Activated naive CD8-positive, alpha-beta T cell treated with anti-CD3 and anti-CD28 coated beads, Interleukin-2, amount 50 U/mL, for 24 hours (primary cell): ENCODE measurements around the gene EMC8.

ENCODE experiments used
- ATAC-seq: fragments of 150-1000 bp; cut with Tn5 transposase; one replicate; pipeline ENCODE4 v1.10.0; 2021
- DNase-seq: peaks from one replicate; pipeline ENCODE4 v3.0.0; 2021
- H3K27ac Mint-ChIP-seq: one replicate; pipeline ENCODE4 v1.8.0; 2021; ENCODE audit warnings: mild to moderate bottlenecking, mixed read lengths
- H3K27me3 Mint-ChIP-seq: one replicate; pipeline ENCODE4 v1.8.0; 2021; ENCODE audit warnings: mixed read lengths
- H3K36me3 Mint-ChIP-seq: one replicate; pipeline ENCODE4 v1.8.0; 2021; ENCODE audit warnings: low read depth, mixed read lengths
- H3K4me1 Mint-ChIP-seq: one replicate; pipeline ENCODE4 v1.8.0; 2021; ENCODE audit warnings: mixed read lengths
- H3K4me3 Mint-ChIP-seq: one replicate; pipeline ENCODE4 v1.8.0; 2021; ENCODE audit warnings: mild to moderate bottlenecking, moderate library complexity, mixed read lengths
- H3K9me3 Mint-ChIP-seq: one replicate; pipeline ENCODE4 v1.8.0; 2021; ENCODE audit warnings: mixed read lengths

The EMC8 gene

DNA sequence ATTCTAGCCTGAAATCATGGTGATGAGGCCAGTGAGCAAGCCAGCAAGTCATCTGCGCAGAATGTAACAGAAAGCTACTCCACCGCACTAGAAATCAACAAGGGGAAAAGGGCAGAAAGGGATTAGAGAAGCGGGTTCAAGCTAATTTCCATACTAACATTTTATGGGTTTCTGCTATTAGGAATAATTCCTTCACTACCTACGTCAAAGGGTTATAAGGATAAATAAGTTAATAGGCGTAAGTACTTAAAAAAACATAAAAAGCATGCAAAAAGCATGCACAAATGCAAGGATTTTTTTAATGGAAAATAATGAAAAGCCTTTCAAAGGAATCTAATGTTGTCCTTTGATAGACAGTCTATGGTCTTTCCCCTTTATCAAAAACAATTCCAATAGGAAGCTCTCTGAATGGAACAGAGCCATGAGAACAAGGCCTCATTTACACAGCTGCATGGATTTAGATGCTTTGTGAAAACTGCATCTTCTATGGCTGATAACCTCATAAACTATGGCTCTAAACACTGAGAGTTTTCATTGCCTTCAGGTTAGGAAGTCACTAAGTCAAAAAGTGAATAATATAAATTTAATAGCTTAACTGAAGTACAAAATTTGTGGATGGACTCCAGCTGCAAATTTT is 5.6 kb downstream of the EMC8 start:
- Mint-ChIP-seq H3K4me1 (peaks cover 55% of the 10 kb centered on the region), H3K27me3 (no peaks in the 10 kb centered on the region), H3K36me3 (peaks cover 51% of the 10 kb centered on the region), H3K9me3 (no peaks in the 10 kb centered on the region), H3K27ac (no peak overlapping the region), H3K4me3 (no peak overlapping the region)
- DNase-seq, result no peak
- no peak for ATAC-seq

DNA sequence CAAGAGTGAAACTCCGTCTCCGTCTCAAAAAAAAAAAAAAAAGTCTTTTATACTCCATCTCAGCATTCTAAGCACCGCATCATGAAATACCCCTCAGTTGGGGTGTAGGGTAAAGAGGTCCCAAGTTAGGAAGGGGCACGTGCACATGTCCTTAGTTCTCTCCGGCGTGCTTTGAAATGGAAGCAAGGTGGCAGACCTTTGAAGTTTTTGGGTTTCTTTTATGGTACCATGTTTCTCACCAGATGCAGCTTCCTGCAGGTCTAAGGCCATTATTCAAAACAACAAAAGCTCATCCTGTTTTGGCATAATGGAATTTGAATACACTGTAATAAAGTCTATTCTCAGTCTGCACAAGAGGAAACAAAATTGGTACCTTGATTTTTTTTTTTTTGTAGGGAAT is 9.6 kb downstream of the EMC8 start:
- Mint-ChIP-seq H3K36me3 (peaks cover 48% of the 10 kb centered on the region), H3K9me3 (no peaks in the 10 kb centered on the region), H3K27ac (no peak overlapping the region), H3K27me3 (no peaks in the 10 kb centered on the region), H3K4me1 (peaks cover 30% of the 10 kb centered on the region), H3K4me3 (no peak overlapping the region)
- DNase-seq (no peak), ATAC-seq (no peak)

- peaks cover 28% of the 10 kb centered on the region for H3K4me1 Mint-ChIP-seq
- ATAC-seq (no peak), DNase-seq (no peak)
- H3K36me3 Mint-ChIP-seq, result peaks cover 46% of the 10 kb centered on the region
- no peak overlapping the region for H3K27ac Mint-ChIP-seq
- no peaks in the 10 kb centered on the region for H3K9me3 Mint-ChIP-seq
- H3K27me3 Mint-ChIP-seq, result no peaks in the 10 kb centered on the region
- H3K4me3 Mint-ChIP-seq, result no peak overlapping the region
Observed at GRCh38 chr16:85788819-85789218, 10.5 kb downstream of the EMC8 start.

DNA sequence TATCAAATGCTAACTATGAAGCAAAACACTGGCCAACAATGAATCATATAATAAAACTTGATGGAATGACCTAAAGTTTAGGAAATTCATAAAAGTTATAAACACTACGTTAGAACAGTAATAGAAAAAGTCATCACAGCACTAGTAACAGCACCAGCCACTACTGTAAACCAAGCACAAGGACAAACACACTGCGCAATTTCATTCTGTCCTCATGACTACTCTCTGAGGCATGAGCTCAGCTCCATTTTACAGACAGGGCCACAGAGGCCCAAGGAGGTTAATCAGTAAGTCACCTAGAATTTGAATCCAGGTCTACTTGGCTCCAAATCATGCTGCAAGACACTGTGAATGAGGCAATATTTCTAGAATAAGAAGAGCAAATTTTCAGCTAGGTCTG is 13.4 kb downstream of the EMC8 start:
- Mint-ChIP-seq H3K27ac (no peak overlapping the region), H3K36me3 (peaks cover 30% of the 10 kb centered on the region), H3K9me3 (no peaks in the 10 kb centered on the region), H3K27me3 (no peaks in the 10 kb centered on the region), H3K4me3 (no peak overlapping the region), H3K4me1 (peaks cover 14% of the 10 kb centered on the region)
- no peak for DNase-seq
- ATAC-seq, result no peak

GRCh38 chr16:85784813-85785212 is 14.5 kb downstream of the EMC8 start:
- ATAC-seq (no peak), DNase-seq (no peak)
- Mint-ChIP-seq H3K4me1 (peaks cover 5% of the 10 kb centered on the region), H3K4me3 (no peak overlapping the region), H3K9me3 (no peaks in the 10 kb centered on the region), H3K27ac (no peak overlapping the region), H3K27me3 (no peaks in the 10 kb centered on the region), H3K36me3 (peaks cover 37% of the 10 kb centered on the region)

GRCh38 chr16:85783441-85783840 is 15.9 kb downstream of the EMC8 start:
- peaks cover 8% of the 10 kb centered on the region for H3K4me1 Mint-ChIP-seq
- peaks cover 42% of the 10 kb centered on the region for H3K36me3 Mint-ChIP-seq
- no peak overlapping the region for H3K4me3 Mint-ChIP-seq
- H3K27ac Mint-ChIP-seq, result no peak overlapping the region
- H3K9me3 Mint-ChIP-seq, result no peaks in the 10 kb centered on the region
- no peak for DNase-seq
- ATAC-seq, result no peak
- no peaks in the 10 kb centered on the region for H3K27me3 Mint-ChIP-seq

DNA sequence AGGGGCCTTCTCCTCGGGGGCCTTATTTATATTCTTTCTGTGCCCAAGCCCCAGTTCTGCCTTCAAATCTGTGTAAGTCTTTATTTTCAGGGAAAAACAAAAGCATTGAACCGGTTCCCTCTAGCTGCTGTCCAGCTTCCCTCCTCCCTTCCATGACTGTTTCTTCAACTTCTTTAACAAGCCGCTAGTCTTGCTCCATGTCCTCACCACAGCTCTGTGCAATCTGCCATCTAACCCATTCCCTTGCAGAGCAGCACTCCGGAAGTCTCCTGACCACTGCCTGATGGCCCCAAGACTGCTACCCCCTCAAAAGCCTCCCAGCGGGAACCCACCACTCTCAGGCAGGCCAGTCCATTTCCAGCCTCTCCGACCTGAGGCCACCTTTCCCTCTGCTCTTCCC is 16.9 kb downstream of the EMC8 start:
- Mint-ChIP-seq H3K27ac (no peak overlapping the region), H3K9me3 (no peaks in the 10 kb centered on the region), H3K36me3 (peaks cover 47% of the 10 kb centered on the region), H3K4me3 (no peak overlapping the region), H3K27me3 (no peaks in the 10 kb centered on the region), H3K4me1 (peaks cover 8% of the 10 kb centered on the region)
- DNase-seq, result no peak
- ATAC-seq, result no peak

DNA sequence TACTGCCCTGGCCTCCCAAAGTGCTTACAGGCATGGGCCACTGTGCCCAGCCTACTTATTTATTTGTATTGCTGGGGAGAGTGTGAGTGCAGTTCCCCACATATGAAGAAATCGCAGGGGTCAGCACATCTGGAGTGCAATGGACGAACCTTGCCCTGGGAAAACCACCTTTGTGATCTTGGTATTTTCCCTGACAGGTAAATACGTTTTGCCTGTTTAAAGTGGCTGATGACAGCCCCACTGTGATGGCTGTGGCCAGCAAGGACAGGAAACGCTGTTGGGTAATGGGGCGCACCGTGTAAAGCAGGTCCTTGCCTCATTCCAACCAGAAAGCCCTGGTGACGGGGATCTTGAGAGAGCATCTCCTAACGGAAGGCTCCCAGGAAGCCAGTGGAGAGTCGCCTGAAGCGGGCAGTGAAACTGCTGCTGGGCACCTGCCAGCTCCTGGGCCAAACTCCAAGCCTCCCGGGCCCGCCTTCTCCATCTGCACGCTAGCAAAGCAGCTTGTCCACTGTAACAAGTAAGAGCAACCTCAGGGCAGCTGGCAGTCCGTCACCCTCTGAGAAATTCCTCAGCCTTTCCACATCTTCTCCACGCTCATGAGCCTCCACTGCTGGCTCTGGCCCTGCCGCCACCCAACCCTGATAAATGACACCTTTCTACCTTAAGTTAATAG is 17.5 kb downstream of the EMC8 start:
- no peak overlapping the region for H3K4me3 Mint-ChIP-seq
- H3K36me3 Mint-ChIP-seq, result peaks cover 46% of the 10 kb centered on the region
- ATAC-seq (no peak), DNase-seq (no peak)
- peaks cover 8% of the 10 kb centered on the region for H3K4me1 Mint-ChIP-seq
- no peaks in the 10 kb centered on the region for H3K27me3 Mint-ChIP-seq
- H3K27ac Mint-ChIP-seq, result no peak overlapping the region
- no peaks in the 10 kb centered on the region for H3K9me3 Mint-ChIP-seq

DNA sequence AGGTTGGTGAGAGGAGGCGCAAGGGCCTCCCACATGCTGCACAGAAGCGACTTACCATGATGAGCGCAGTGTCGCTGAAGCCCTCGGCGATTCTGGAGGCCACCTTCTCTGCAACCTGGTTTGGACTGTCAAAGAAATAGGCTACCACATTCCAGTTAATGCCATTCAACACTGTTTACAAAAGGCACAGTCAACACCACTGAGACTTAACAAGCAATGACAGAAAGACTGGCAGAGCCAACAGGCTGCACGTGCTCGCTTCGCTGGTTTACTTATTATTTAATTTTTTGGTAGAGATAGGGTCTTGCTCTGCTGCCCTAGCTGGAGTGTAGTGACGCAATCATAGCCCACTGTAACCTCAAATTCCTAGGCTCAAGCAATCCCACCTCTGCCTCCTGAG is 18.2 kb downstream of the EMC8 start:
- H3K27me3 Mint-ChIP-seq, result no peaks in the 10 kb centered on the region
- no peak for DNase-seq

DNA sequence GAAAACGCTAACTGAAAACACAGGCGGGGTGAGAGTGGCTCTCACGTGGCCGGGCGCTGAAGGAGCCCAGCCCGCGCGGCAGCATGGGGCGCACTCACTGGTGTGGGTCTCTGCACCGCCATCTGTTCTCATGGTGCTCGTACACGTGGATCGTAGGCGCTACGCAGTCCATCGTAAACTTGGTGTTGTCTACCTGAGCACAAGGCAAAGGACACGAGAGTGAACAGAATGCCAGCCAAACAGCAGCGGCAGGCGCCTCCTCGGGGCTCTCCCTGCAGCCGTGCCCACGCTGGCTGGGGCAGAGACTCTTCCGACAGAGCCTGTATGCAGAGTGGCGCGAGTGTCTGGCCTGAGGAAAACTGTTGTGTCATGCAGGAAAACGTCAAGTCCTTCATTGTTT is 19.1 kb downstream of the EMC8 start:
- ATAC-seq (no peak), DNase-seq (no peak)
- Mint-ChIP-seq H3K4me1 (peaks cover 8% of the 10 kb centered on the region), H3K9me3 (no peaks in the 10 kb centered on the region), H3K4me3 (no peak overlapping the region), H3K36me3 (peaks cover 39% of the 10 kb centered on the region), H3K27me3 (no peaks in the 10 kb centered on the region), H3K27ac (no peak overlapping the region)

More for the DNA sequence above, 18.2 kb downstream of the EMC8 start:
- no peak overlapping the region for H3K27ac Mint-ChIP-seq
- H3K4me3 Mint-ChIP-seq, result no peak overlapping the region
- H3K36me3 Mint-ChIP-seq, result peaks cover 46% of the 10 kb centered on the region
- no peak for ATAC-seq
- H3K4me1 Mint-ChIP-seq, result peaks cover 8% of the 10 kb centered on the region
- H3K9me3 Mint-ChIP-seq, result no peaks in the 10 kb centered on the region

- ATAC-seq (peak; percentile 85), DNase-seq (peak; percentile 30)
- H3K9me3 Mint-ChIP-seq, result no peaks in the 10 kb centered on the region
- no peak overlapping the region for H3K27ac Mint-ChIP-seq
- no peak overlapping the region for H3K4me3 Mint-ChIP-seq
- H3K27me3 Mint-ChIP-seq, result no peaks in the 10 kb centered on the region
- peaks cover 8% of the 10 kb centered on the region for H3K4me1 Mint-ChIP-seq
- H3K36me3 Mint-ChIP-seq, result peaks cover 39% of the 10 kb centered on the region
Observed at GRCh38 chr16:85778873-85779272, 20.5 kb downstream of the EMC8 start.

- Mint-ChIP-seq H3K27ac (no peak overlapping the region), H3K9me3 (no peaks in the 10 kb centered on the region), H3K4me1 (peaks cover 8% of the 10 kb centered on the region), H3K27me3 (no peaks in the 10 kb centered on the region), H3K4me3 (no peak overlapping the region), H3K36me3 (peaks cover 38% of the 10 kb centered on the region)
- DNase-seq (no peak), ATAC-seq (no peak)
Observed at GRCh38 chr16:85777583-85778310, 21.6 kb downstream of the EMC8 start.

DNA sequence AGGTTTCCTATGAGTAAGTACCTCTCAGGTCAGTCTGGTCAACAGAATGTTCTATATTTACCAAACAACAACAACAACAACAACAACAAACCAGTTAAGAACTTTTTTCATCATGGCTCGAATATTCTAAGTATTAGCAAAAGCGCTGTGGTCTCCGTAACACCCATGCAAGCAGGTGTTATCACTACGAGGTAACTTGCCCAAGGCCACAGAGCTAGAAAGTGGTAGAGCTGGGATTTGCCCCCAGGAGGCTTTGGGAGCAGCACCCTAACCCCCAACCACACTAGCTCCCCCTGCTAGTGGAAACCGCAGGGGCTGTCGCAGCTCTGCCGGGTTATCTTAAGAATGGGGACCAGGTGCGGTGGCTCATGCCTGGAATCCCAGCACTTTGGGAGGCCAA is 24.5 kb downstream of the EMC8 start:
- ATAC-seq (no peak), DNase-seq (no peak)
- H3K27ac Mint-ChIP-seq, result no peak overlapping the region
- H3K9me3 Mint-ChIP-seq, result no peaks in the 10 kb centered on the region
- peaks cover 8% of the 10 kb centered on the region for H3K4me1 Mint-ChIP-seq
- H3K36me3 Mint-ChIP-seq, result peaks cover 27% of the 10 kb centered on the region
- H3K27me3 Mint-ChIP-seq, result no peaks in the 10 kb centered on the region
- no peak overlapping the region for H3K4me3 Mint-ChIP-seq

DNA sequence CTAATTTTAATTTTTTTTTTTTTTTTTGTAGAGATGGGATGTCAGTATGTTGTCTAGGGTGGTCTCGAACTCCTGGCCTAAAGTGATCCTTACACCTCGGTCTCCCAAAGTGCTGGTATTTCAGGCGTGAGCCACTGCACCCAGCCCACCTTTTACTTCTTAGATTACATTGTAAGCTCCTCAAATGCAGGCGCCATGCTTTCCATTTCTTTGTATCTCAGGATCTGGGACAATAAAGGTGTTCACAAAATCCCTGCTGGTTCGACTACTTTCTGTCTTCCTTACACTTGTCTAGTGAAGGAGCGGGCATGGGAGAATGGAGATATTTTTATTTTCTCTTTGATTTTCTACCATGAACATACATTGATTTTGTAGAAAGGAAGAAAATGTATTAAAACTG is 25.2 kb downstream of the EMC8 start:
- Mint-ChIP-seq H3K4me1 (peaks cover 5% of the 10 kb centered on the region), H3K27me3 (no peaks in the 10 kb centered on the region), H3K4me3 (no peak overlapping the region), H3K9me3 (no peaks in the 10 kb centered on the region), H3K27ac (no peak overlapping the region), H3K36me3 (peaks cover 23% of the 10 kb centered on the region)
- no peak for ATAC-seq
- no peak for DNase-seq

GRCh38 chr16:85773044-85773443 is 26.3 kb downstream of the EMC8 start:
- no peak for ATAC-seq
- no peak overlapping the region for H3K27ac Mint-ChIP-seq
- no peaks in the 10 kb centered on the region for H3K9me3 Mint-ChIP-seq
- H3K4me3 Mint-ChIP-seq, result no peak overlapping the region
- peaks cover 13% of the 10 kb centered on the region for H3K36me3 Mint-ChIP-seq
- no peaks in the 10 kb centered on the region for H3K27me3 Mint-ChIP-seq
- H3K4me1 Mint-ChIP-seq, result no peaks in the 10 kb centered on the region
- no peak for DNase-seq
